Measurements from ENCODE around the gene HEXIM2. TPM values are rescaled to one million over a fixed set of nuclear protein-coding genes. Genes with fewer than 3 reads are reported as not detected.

HEXIM2 gene
- total and polyA plus RNA-seq, 3 experiments from 2014 or later, result 4.0 to 9.3 (median 7.7) TPM

DNA sequence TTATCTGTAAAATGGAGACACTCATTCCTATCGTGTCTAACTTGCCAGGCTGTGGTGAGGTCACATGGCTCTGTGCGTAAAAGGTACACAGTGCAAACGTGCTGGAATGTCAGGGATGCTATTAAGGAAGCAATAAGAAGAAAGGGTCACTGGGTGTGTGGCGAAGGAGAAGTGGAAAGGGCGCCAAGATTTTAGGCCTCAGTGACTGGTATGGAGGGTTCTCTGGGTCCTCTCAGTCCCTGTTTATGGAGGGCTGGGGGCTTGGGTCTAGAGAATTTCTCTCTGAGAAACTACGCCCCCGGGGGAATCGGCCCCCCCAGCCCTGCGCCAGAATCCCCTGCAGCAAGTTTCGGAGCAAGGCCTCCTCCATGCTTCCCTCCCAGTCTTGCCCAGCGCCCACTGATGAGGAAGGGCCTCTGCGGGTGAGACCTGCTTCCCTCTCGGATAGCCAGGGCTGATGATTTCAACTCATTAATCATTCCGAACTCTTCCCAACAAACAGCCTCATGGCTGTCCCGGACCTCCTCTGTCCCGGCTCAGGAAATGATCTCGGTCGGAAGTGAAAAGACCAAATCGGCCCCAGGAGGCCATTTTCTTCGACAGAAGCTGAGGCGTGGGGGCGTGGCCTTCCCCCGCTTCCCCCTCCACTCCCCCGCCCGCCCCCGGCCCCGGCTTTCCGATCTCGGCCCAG is 14.6 kb upstream of the HEXIM2 start:
- CTCF ChIA-PET, result interaction anchor here (1.7 to 13.2 kb wide), 3 partner anchors 14 to 72 kb away, joined by 4 to 315 read pairs (median 152); partner anchors contain the start of genes ACBD4, HEXIM2 and PLCD3
- POLR2A ChIA-PET, result interaction anchor here (2.8 to 8.5 kb wide), 5 partner anchors 10 to 170 kb away, joined by 20 to 327 read pairs (median 26); partner anchors contain the start of genes ACBD4, HEXIM2 and MAP3K14
- Histone ChIP-seq H3K27me3 (ENCODE audit: insufficient read depth, low read length, poor library complexity, severe bottlenecking) (no peaks in the 10 kb centered on the region), H3K27ac (ENCODE audit: low read depth, low read length) (peak overlapping the region; percentile 98), H3K9me3 (ENCODE audit: low read length) (no peaks in the 10 kb centered on the region), H3K36me3 (ENCODE audit: insufficient read depth, low read length) (no peaks in the 10 kb centered on the region), H3K4me3 (ENCODE audit: low read length) (peak overlapping the region; percentile 91), H3K4me1 (ENCODE audit: insufficient read depth, low read length) (peaks cover 39% of the 10 kb centered on the region)
- Mint-ChIP-seq H3K4me1 (peaks cover 51 to 74% (median 62%) of the 10 kb centered on the region in 3 donors), H3K9me3 (peaks cover 0 to 3% (median 0%) of the 10 kb centered on the region in 5 donors), H3K27ac (peak overlapping the region; percentile 97 to 100 (median 99)), H3K36me3 (peaks cover 0 to 27% (median 0%) of the 10 kb centered on the region in 3 donors), H3K4me3 (peak overlapping the region; percentile 90 to 99 (median 95)), H3K27me3 (peaks cover 0 to 11% of the 10 kb centered on the region in 2 donors)
- DNase-seq, result peak in 3 of 5 donors; percentile 55 to 77 (median 58)

DNA sequence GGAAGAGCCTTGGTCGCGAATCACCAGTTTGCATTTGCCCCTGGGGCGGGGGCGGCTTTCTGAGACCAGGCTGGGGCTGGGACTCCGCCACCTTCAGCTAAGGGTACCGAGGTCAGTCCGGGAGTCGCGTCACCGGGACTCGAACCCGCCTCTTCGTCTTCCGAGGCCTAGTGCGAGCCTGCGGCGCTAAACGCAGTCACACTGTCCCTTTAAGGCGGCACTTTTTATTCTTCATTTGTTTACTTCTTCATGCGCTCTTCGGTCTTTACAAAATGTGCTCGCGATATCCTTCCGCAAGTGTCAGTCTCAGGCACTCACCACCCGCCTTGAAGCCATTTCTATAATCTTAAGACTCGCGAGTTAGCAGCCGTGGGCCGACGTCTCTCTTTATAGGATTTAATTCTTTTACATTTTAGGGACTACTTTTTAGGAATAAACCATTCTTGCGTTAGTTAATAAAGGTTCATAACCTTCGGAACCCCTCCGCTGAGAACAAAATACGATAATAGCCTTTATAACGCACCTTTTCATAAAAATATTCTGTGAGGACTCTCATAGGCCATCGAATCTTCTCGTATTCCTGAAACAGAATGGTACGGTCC is 14.0 kb upstream of the HEXIM2 start:
- DNase-seq, result peak; percentile 50 to 84 (median 83)
- ChIA-PET POLR2A (interaction anchor here (0.6 to 8.5 kb wide), 14 partner anchors 11 to 245 kb away, joined by 3 to 327 read pairs (median 14); partner anchors contain the start of genes ACBD4, DCAKD, FMNL1 and HEXIM2), CTCF (interaction anchor here (1.1 to 13.2 kb wide), 8 partner anchors 13 to 372 kb away, joined by 3 to 315 read pairs (median 14); partner anchors contain the start of genes ACBD4, HEXIM2, MAP3K14 and PLCD3)
- H3K36me3 Mint-ChIP-seq, result peaks cover 0 to 27% (median 0%) of the 10 kb centered on the region in 3 donors
- H3K9me3 Mint-ChIP-seq, result peaks cover 0 to 3% (median 0%) of the 10 kb centered on the region in 5 donors
- H3K27me3 Mint-ChIP-seq, result peaks cover 0 to 11% of the 10 kb centered on the region in 2 donors
- Histone ChIP-seq H3K27me3 (ENCODE audit: insufficient read depth, low read length, poor library complexity, severe bottlenecking) (no peaks in the 10 kb centered on the region), H3K27ac (ENCODE audit: low read depth, low read length) (peak overlapping the region; percentile 98), H3K9me3 (ENCODE audit: low read length) (no peaks in the 10 kb centered on the region), H3K4me3 (ENCODE audit: low read length) (peak overlapping the region; percentile 91), H3K36me3 (ENCODE audit: insufficient read depth, low read length) (no peaks in the 10 kb centered on the region), H3K4me1 (ENCODE audit: insufficient read depth, low read length) (peaks cover 43% of the 10 kb centered on the region)
- peak overlapping the region; percentile 97 to 100 (median 99) for H3K27ac Mint-ChIP-seq
- H3K4me1 Mint-ChIP-seq, result peaks cover 51 to 74% (median 65%) of the 10 kb centered on the region in 3 donors
- peak overlapping the region; percentile 90 to 99 (median 95) for H3K4me3 Mint-ChIP-seq

DNA sequence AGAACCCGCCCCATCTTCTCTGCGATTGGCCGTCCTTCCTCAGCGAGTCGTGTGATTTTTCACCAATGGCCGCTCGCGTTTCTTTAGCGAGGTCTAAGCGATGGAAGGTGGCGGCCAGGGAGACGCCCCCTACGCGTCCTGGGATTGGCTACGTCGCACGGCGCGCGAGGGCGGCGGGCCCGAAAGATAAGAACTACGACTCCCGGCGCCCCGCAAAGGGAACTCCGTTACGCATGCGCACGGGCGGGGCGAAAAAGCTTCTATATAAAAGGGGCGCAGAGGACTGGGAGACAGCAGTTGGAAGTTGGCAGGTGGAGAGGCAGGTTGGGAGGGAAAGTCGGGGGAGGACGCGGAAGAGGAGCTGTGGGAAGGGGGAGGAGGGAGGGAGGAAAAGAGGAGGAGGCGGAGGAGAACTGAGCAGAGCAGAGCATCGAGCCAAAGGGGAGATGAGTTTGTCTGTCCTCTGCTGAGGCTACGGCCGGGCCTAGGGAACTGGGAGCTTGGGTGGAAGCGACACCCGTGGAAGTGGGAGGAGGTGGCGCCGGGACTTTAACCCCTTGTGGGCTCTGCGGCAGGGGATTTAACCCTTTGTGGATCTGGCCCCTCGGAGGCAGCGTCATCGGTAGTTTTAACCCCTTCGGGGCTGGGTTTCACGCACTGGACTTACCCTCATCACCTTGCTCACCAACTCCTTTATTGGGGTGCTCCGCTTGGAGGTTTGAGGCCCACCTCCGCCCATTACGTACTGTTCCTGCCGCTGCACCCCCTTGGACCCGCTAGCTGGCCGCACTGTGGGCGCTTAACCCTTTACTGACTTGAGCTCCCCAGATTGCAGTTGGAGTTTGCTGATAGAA is 13.3 kb upstream of the HEXIM2 start, which contains the start of gene HEXIM1:
Gene HEXIM1, plus strand, starts transcription at position 293 of the 854 bp plus-strand sequence. CDS start 716 bp downstream, outside the sequence.
- DNase-seq, result peak; percentile 97 to 100 (median 100)
- Histone ChIP-seq H3K36me3 (ENCODE audit: insufficient read depth, low read length) (no peaks in the 10 kb centered on the region), H3K9me3 (ENCODE audit: low read length) (no peaks in the 10 kb centered on the region), H3K27ac (ENCODE audit: low read depth, low read length) (peak within 1 kb of the TSS; percentile 98), H3K4me1 (ENCODE audit: insufficient read depth, low read length) (peaks cover 43% of the 10 kb centered on the region), H3K4me3 (ENCODE audit: low read length) (peak within 1 kb of the TSS; percentile 91), H3K27me3 (ENCODE audit: insufficient read depth, low read length, poor library complexity, severe bottlenecking) (no peaks in the 10 kb centered on the region)
- Mint-ChIP-seq H3K36me3 (peaks cover 0 to 27% (median 0%) of the 10 kb centered on the region in 3 donors), H3K4me1 (peaks cover 47 to 67% (median 61%) of the 10 kb centered on the region in 3 donors), H3K27me3 (peaks cover 0 to 11% of the 10 kb centered on the region in 2 donors), H3K27ac (peak within 1 kb of the TSS; percentile 97 to 100 (median 99)), H3K9me3 (peaks cover 0 to 3% (median 0%) of the 10 kb centered on the region in 5 donors), H3K4me3 (peak within 1 kb of the TSS; percentile 90 to 99 (median 95))
- ChIA-PET POLR2A (interaction anchor here (0.6 to 8.5 kb wide), 17 partner anchors 9 to 249 kb away, joined by 3 to 327 read pairs (median 11); partner anchors contain the start of genes ACBD4, DCAKD, EFTUD2 and FMNL1), CTCF (interaction anchor here (0.6 to 13.2 kb wide), 20 partner anchors 9 to 1570 kb away, joined by 3 to 315 read pairs (median 6); partner anchors contain the start of genes ACBD4, HEXIM2, MAP3K14 and PLCD3)

DNA sequence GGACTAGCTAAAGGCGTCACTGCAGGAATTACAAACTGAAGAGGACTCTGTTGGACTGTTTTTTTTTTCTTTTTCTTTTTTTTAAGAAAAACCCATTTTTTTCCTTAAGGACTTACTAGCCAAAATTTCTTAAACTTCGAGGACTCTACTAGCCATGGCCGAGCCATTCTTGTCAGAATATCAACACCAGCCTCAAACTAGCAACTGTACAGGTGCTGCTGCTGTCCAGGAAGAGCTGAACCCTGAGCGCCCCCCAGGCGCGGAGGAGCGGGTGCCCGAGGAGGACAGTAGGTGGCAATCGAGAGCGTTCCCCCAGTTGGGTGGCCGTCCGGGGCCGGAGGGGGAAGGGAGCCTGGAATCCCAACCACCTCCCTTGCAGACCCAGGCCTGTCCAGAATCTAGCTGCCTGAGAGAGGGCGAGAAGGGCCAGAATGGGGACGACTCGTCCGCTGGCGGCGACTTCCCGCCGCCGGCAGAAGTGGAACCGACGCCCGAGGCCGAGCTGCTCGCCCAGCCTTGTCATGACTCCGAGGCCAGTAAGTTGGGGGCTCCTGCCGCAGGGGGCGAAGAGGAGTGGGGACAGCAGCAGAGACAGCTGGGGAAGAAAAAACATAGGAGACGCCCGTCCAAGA is 12.5 kb upstream of the HEXIM2 start:
- H3K4me3 Mint-ChIP-seq, result peak overlapping the region; percentile 90 to 99 (median 95)
- H3K4me1 Mint-ChIP-seq, result peaks cover 45 to 62% (median 61%) of the 10 kb centered on the region in 3 donors
- peak overlapping the region; percentile 96 to 100 (median 99) for H3K27ac Mint-ChIP-seq
- H3K27ac ChIP-seq (ENCODE audit: low read depth, low read length), result peak overlapping the region; percentile 75
- peak; percentile 62 to 82 (median 68) for DNase-seq
- H3K4me1 ChIP-seq (ENCODE audit: insufficient read depth, low read length), result peaks cover 43% of the 10 kb centered on the region
- no peaks in the 10 kb centered on the region for H3K9me3 ChIP-seq (ENCODE audit: low read length)
- H3K27me3 ChIP-seq (ENCODE audit: insufficient read depth, low read length, poor library complexity, severe bottlenecking), result no peaks in the 10 kb centered on the region
- H3K9me3 Mint-ChIP-seq, result peaks cover 0 to 3% (median 0%) of the 10 kb centered on the region in 5 donors
- H3K36me3 Mint-ChIP-seq, result peaks cover 0 to 27% (median 0%) of the 10 kb centered on the region in 3 donors
- no peaks in the 10 kb centered on the region for H3K36me3 ChIP-seq (ENCODE audit: insufficient read depth, low read length)
- peaks cover 0 to 11% of the 10 kb centered on the region in 2 donors for H3K27me3 Mint-ChIP-seq
- peak overlapping the region; percentile 82 for H3K4me3 ChIP-seq (ENCODE audit: low read length)
- CTCF ChIA-PET, result interaction anchor here (0.6 to 13.2 kb wide), 20 partner anchors 10 to 1570 kb away, joined by 3 to 315 read pairs (median 6); partner anchors contain the start of genes ACBD4, HEXIM2, MAP3K14 and PLCD3
- POLR2A ChIA-PET, result interaction anchor here (0.6 to 8.5 kb wide), 16 partner anchors 10 to 250 kb away, joined by 3 to 327 read pairs (median 12); partner anchors contain the start of genes ACBD4, DCAKD, EFTUD2 and FMNL1

DNA sequence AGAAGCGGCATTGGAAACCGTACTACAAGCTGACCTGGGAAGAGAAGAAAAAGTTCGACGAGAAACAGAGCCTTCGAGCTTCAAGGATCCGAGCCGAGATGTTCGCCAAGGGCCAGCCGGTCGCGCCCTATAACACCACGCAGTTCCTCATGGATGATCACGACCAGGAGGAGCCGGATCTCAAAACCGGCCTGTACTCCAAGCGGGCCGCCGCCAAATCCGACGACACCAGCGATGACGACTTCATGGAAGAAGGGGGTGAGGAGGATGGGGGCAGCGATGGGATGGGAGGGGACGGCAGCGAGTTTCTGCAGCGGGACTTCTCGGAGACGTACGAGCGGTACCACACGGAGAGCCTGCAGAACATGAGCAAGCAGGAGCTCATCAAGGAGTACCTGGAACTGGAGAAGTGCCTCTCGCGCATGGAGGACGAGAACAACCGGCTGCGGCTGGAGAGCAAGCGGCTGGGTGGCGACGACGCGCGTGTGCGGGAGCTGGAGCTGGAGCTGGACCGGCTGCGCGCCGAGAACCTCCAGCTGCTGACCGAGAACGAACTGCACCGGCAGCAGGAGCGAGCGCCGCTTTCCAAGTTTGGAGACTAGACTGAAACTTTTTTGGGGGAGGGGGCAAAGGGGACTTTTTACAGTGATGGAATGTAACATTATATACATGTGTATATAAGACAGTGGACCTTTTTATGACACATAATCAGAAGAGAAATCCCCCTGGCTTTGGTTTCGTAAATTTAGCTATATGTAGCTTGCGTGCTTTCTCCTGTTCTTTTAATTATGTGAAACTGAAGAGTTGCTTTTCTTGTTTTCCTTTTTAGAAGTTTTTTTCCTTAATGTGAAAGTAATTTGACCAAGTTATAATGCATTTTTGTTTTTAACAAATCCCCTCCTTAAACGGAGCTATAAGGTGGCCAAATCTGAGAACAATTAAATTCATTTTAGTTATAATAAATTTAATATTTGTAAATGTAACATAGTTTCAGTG is 11.7 kb upstream of the HEXIM2 start:
- CTCF ChIA-PET, result interaction anchor here (0.6 to 13.2 kb wide), 21 partner anchors 11 to 440 kb away, joined by 3 to 315 read pairs (median 5); partner anchors contain the start of genes ACBD4, HEXIM2, MAP3K14 and PLCD3
- Mint-ChIP-seq H3K27me3 (peaks cover 0 to 11% of the 10 kb centered on the region in 2 donors), H3K27ac (peak overlapping the region; percentile 96 to 100 (median 99)), H3K36me3 (peaks cover 0 to 27% (median 0%) of the 10 kb centered on the region in 3 donors), H3K4me3 (peak overlapping the region; percentile 90 to 99 (median 95)), H3K9me3 (peaks cover 0 to 3% (median 0%) of the 10 kb centered on the region in 5 donors), H3K4me1 (peaks cover 44 to 61% (median 60%) of the 10 kb centered on the region in 3 donors)
- Histone ChIP-seq H3K9me3 (ENCODE audit: low read length) (no peaks in the 10 kb centered on the region), H3K4me3 (ENCODE audit: low read length) (peak overlapping the region; percentile 82), H3K27ac (ENCODE audit: low read depth, low read length) (peak overlapping the region; percentile 75), H3K4me1 (ENCODE audit: insufficient read depth, low read length) (peaks cover 39% of the 10 kb centered on the region), H3K36me3 (ENCODE audit: insufficient read depth, low read length) (no peaks in the 10 kb centered on the region), H3K27me3 (ENCODE audit: insufficient read depth, low read length, poor library complexity, severe bottlenecking) (no peaks in the 10 kb centered on the region)
- DNase-seq, result peak in 2 of 5 donors; percentile 25 to 29
- POLR2A ChIA-PET, result interaction anchor here (0.6 to 8.5 kb wide), 14 partner anchors 8 to 251 kb away, joined by 3 to 327 read pairs (median 14); partner anchors contain the start of genes ACBD4, EFTUD2, FMNL1 and HEXIM2
